GM21360 (cell line): ENCODE data around the gene FRZB.

Experiments
- ATAC-seq: cut with Tn5 transposase; IDR thresholded peaks from one replicate; pipeline ENCODE4 v1.9.1; 2021; ENCODE audit warnings: mild to moderate bottlenecking, moderate library complexity; ENCODE audit not compliant: unreplicated experiment

Gene FRZB

GRCh38 chr2:182845794-182846417 is 20.5 kb downstream of the FRZB start:
- no peak for ATAC-seq

- ATAC-seq = no peak
Measured at GRCh38 chr2:182836451-182836850, 30.0 kb downstream of the FRZB start.

GRCh38 chr2:182834293-182834692 is 32.1 kb downstream of the FRZB start:
- no peak for ATAC-seq

GRCh38 chr2:182833084-182833854 is 33.2 kb downstream of the FRZB start:
- no peak for ATAC-seq

GRCh38 chr2:182831921-182832320 is 34.5 kb downstream of the FRZB start:
- ATAC-seq = no peak

- no peak for ATAC-seq
Measured at GRCh38 chr2:182831101-182831500, 35.3 kb downstream of the FRZB start.

- ATAC-seq = no peak
Measured at GRCh38 chr2:182827182-182827879, 39.1 kb downstream of the FRZB start.

GRCh38 chr2:182826496-182826895 is 39.9 kb downstream of the FRZB start:
- no peak for ATAC-seq

- no peak for ATAC-seq
Measured at GRCh38 chr2:182826064-182826463, 40.4 kb downstream of the FRZB start.

GRCh38 chr2:182824767-182825158 is 41.7 kb downstream of the FRZB start:
- no peak for ATAC-seq

GRCh38 chr2:182824056-182824766 is 42.2 kb downstream of the FRZB start:
- ATAC-seq = no peak

- ATAC-seq = no peak
Measured at GRCh38 chr2:182822733-182823132, 43.7 kb downstream of the FRZB start.

- no peak for ATAC-seq
Measured at GRCh38 chr2:182821182-182821581, 45.3 kb downstream of the FRZB start.

- ATAC-seq = no peak
Measured at GRCh38 chr2:182819412-182819811, 47.0 kb downstream of the FRZB start.

GRCh38 chr2:182818925-182819324 is 47.5 kb downstream of the FRZB start:
- no peak for ATAC-seq

GRCh38 chr2:182818501-182818900 is 47.9 kb downstream of the FRZB start:
- no peak for ATAC-seq

- ATAC-seq = no peak
Measured at GRCh38 chr2:182817558-182817957, 48.9 kb downstream of the FRZB start.

- ATAC-seq = no peak
Measured at GRCh38 chr2:182816866-182817265, 49.6 kb downstream of the FRZB start.

- ATAC-seq = no peak
Measured at GRCh38 chr2:182814804-182815203, 51.6 kb downstream of the FRZB start.

GRCh38 chr2:182814380-182814779 is 52.1 kb downstream of the FRZB start:
- ATAC-seq = no peak

- ATAC-seq = no peak
Measured at GRCh38 chr2:182810087-182810486, 56.4 kb downstream of the FRZB start.
